H1 (cell line): ENCODE data around the gene ASMTL. TPM values are rescaled to one million over a fixed set of nuclear protein-coding genes. Genes with fewer than 3 reads are reported as not detected.

Experiments
- JUND ChIP-seq: IDR thresholded peaks from 2 replicates; pipeline ENCODE4 v1.6.1; 2011; ENCODE audit warnings: mild to moderate bottlenecking, improper control_type of control experiment, low read length
- NANOG ChIP-seq: IDR thresholded peaks from 2 replicates; pipeline ENCODE4 v1.6.1; 2011; ENCODE audit warnings: low read length, low read depth, mild to moderate bottlenecking, inconsistent platforms; ENCODE audit not compliant: insufficient read depth, poor library complexity, severe bottlenecking
- NRF1 ChIP-seq: IDR thresholded peaks from 2 replicates; pipeline ENCODE4 v1.6.1; 2011; ENCODE audit warnings: mild to moderate bottlenecking, low read depth, low read length, improper control_type of control experiment
- RAD21 ChIP-seq, 2 experiments: IDR thresholded peaks in 1 of 2; conservative IDR thresholded peaks in 1 of 2; 2 replicates each; pipeline ENCODE4 v1.6.1; 2011; ENCODE audit warnings: low read depth in 2 of 2, low read length in 2 of 2, improper control_type of control experiment in 1 of 2, inconsistent platforms in 1 of 2, mild to moderate bottlenecking in 1 of 2, moderate library complexity in 1 of 2
- SUZ12 ChIP-seq: fragments of 200-600 bp; sonication (generic); IDR thresholded peaks from 2 replicates; pipeline ENCODE4 v1.6.1; 2012; ENCODE audit warnings: mild to moderate bottlenecking, inconsistent platforms, low read length, moderate library complexity, mixed read lengths
- TBP ChIP-seq: IDR thresholded peaks from 2 replicates; pipeline ENCODE4 v1.6.1; 2011; ENCODE audit warnings: low read depth, low read length, improper control_type of control experiment
- polyA plus RNA-seq, 7 experiments: library from polyadenylated mRNA; depleted of rRNA in 3 of 7; stranded (reverse) in 5 of 7; unstranded in 2 of 7; fragments of >200 nt in 5 of 7; fragments of 200-250 nt in 2 of 7; gene quantifications; 1 replicate in 5 of 7; 2 replicates in 1 of 7; 4 replicates in 1 of 7; pipeline versions ENCODE4 v1.2.1 to v1.2.3, GENCODE V29; 2011 to 2013; ENCODE audit warnings: missing spikeins in 2 of 7, mixed read lengths in 2 of 7
- total RNA-seq: library from RNA; stranded (reverse); fragmentation: NEBNext Ultra II Directional; extraction: Animal tissue kit (Norgen Biotek cat#: 25700); gene quantifications from 2 replicates; pipeline ENCODE4 v1.2.1, GENCODE V29; 2021
- TF ChIP-seq, protein P1 (sequence below): fragments of 300-600 bp; sonication (generic); IDR thresholded peaks from 2 replicates; pipeline ENCODE4 v1.7.1; 2012; ENCODE audit warnings: low read length, moderate library complexity, mild to moderate bottlenecking, inconsistent platforms; ENCODE audit not compliant: insufficient replicate concordance
- TF ChIP-seq, protein P2 (sequence below), 3 experiments: IDR thresholded peaks; 1 replicate in 2 of 3; 2 replicates in 1 of 3; pipeline versions ENCODE4 v1.5.1 to v1.6.1; 2011; ENCODE audit warnings: low read length in 3 of 3, mild to moderate bottlenecking in 3 of 3, inconsistent platforms in 2 of 3, low read depth in 1 of 3, moderate library complexity in 1 of 3; ENCODE audit not compliant: insufficient read depth in 1 of 3; ENCODE audit errors: control extremely low read depth in 1 of 3
- TF ChIP-seq, protein P3 (sequence below): IDR thresholded peaks from 2 replicates; pipeline ENCODE4 v1.6.1; 2012; ENCODE audit warnings: inconsistent platforms

The ASMTL gene
- total and polyA plus RNA-seq, 2 of the 8 experiments (the other 6 are each of a cell fraction or from before 2014, with no cell fraction given) = 75.6 to 81.4 TPM

DNA sequence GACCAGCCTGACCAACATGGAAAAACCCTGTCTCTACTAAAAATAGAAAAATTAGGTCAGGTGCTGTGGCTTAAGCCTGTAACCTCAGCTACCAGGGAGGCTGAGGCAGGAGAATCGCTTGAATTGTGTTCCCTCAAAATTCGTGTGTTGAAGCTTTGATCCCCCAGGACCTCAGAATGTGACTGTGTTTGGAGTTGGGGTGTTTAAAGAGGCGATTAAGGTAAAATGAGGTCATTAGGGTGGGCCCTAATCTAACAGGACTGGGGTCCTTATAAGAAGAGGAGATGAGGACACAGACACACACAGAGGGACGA is 84.4 kb downstream of the ASMTL start (continued):
- TF ChIP-seq, protein P1, sequence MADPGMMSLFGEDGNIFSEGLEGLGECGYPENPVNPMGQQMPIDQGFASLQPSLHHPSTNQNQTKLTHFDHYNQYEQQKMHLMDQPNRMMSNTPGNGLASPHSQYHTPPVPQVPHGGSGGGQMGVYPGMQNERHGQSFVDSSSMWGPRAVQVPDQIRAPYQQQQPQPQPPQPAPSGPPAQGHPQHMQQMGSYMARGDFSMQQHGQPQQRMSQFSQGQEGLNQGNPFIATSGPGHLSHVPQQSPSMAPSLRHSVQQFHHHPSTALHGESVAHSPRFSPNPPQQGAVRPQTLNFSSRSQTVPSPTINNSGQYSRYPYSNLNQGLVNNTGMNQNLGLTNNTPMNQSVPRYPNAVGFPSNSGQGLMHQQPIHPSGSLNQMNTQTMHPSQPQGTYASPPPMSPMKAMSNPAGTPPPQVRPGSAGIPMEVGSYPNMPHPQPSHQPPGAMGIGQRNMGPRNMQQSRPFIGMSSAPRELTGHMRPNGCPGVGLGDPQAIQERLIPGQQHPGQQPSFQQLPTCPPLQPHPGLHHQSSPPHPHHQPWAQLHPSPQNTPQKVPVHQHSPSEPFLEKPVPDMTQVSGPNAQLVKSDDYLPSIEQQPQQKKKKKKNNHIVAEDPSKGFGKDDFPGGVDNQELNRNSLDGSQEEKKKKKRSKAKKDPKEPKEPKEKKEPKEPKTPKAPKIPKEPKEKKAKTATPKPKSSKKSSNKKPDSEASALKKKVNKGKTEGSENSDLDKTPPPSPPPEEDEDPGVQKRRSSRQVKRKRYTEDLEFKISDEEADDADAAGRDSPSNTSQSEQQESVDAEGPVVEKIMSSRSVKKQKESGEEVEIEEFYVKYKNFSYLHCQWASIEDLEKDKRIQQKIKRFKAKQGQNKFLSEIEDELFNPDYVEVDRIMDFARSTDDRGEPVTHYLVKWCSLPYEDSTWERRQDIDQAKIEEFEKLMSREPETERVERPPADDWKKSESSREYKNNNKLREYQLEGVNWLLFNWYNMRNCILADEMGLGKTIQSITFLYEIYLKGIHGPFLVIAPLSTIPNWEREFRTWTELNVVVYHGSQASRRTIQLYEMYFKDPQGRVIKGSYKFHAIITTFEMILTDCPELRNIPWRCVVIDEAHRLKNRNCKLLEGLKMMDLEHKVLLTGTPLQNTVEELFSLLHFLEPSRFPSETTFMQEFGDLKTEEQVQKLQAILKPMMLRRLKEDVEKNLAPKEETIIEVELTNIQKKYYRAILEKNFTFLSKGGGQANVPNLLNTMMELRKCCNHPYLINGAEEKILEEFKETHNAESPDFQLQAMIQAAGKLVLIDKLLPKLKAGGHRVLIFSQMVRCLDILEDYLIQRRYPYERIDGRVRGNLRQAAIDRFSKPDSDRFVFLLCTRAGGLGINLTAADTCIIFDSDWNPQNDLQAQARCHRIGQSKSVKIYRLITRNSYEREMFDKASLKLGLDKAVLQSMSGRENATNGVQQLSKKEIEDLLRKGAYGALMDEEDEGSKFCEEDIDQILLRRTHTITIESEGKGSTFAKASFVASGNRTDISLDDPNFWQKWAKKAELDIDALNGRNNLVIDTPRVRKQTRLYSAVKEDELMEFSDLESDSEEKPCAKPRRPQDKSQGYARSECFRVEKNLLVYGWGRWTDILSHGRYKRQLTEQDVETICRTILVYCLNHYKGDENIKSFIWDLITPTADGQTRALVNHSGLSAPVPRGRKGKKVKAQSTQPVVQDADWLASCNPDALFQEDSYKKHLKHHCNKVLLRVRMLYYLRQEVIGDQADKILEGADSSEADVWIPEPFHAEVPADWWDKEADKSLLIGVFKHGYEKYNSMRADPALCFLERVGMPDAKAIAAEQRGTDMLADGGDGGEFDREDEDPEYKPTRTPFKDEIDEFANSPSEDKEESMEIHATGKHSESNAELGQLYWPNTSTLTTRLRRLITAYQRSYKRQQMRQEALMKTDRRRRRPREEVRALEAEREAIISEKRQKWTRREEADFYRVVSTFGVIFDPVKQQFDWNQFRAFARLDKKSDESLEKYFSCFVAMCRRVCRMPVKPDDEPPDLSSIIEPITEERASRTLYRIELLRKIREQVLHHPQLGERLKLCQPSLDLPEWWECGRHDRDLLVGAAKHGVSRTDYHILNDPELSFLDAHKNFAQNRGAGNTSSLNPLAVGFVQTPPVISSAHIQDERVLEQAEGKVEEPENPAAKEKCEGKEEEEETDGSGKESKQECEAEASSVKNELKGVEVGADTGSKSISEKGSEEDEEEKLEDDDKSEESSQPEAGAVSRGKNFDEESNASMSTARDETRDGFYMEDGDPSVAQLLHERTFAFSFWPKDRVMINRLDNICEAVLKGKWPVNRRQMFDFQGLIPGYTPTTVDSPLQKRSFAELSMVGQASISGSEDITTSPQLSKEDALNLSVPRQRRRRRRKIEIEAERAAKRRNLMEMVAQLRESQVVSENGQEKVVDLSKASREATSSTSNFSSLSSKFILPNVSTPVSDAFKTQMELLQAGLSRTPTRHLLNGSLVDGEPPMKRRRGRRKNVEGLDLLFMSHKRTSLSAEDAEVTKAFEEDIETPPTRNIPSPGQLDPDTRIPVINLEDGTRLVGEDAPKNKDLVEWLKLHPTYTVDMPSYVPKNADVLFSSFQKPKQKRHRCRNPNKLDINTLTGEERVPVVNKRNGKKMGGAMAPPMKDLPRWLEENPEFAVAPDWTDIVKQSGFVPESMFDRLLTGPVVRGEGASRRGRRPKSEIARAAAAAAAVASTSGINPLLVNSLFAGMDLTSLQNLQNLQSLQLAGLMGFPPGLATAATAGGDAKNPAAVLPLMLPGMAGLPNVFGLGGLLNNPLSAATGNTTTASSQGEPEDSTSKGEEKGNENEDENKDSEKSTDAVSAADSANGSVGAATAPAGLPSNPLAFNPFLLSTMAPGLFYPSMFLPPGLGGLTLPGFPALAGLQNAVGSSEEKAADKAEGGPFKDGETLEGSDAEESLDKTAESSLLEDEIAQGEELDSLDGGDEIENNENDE = no peak
- no peak for TF ChIP-seq NANOG
- no peak for TF ChIP-seq TBP
- TF ChIP-seq RAD21 (IDR thresholded peaks at IDR 0.05 in 1 of 2, conservative IDR thresholded peaks at IDR 0.05 in 1 of 2; ENCODE audit: low read depth in 2 of 2, low read length in 2 of 2) = no peak
- TF ChIP-seq SUZ12 = no peak
- TF ChIP-seq NRF1 = no peak
- TF ChIP-seq, protein P2, sequence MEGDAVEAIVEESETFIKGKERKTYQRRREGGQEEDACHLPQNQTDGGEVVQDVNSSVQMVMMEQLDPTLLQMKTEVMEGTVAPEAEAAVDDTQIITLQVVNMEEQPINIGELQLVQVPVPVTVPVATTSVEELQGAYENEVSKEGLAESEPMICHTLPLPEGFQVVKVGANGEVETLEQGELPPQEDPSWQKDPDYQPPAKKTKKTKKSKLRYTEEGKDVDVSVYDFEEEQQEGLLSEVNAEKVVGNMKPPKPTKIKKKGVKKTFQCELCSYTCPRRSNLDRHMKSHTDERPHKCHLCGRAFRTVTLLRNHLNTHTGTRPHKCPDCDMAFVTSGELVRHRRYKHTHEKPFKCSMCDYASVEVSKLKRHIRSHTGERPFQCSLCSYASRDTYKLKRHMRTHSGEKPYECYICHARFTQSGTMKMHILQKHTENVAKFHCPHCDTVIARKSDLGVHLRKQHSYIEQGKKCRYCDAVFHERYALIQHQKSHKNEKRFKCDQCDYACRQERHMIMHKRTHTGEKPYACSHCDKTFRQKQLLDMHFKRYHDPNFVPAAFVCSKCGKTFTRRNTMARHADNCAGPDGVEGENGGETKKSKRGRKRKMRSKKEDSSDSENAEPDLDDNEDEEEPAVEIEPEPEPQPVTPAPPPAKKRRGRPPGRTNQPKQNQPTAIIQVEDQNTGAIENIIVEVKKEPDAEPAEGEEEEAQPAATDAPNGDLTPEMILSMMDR (IDR thresholded peaks at IDR 0.05; ENCODE audit: control extremely low read depth in 1 of 3, insufficient read depth in 1 of 3, low read depth in 1 of 3, low read length in 3 of 3) = no peak
- TF ChIP-seq, protein P3, sequence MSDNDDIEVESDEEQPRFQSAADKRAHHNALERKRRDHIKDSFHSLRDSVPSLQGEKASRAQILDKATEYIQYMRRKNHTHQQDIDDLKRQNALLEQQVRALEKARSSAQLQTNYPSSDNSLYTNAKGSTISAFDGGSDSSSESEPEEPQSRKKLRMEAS = no peak
- no peak for TF ChIP-seq JUND
